Neural progenitor cell (in vitro differentiated cells): ENCODE data around the gene CCDC196. TPM values are rescaled to one million over a fixed set of nuclear protein-coding genes. Genes with fewer than 3 reads are reported as not detected.

Experiments used
- DNase-seq: peaks from one replicate; pipeline ENCODE4 v3.0.0-alpha.2; 2016; ENCODE audit warnings: low spot score
- H2AFZ ChIP-seq: fragments of 200-600 bp; sonication (generic); replicated peaks from 2 replicates; pipeline ENCODE4 v1.6.1; 2016; ENCODE audit warnings: antibody characterized with exemption
- H3F3A ChIP-seq: fragments of 200-600 bp; sonication (generic); 2 replicates; pipeline ENCODE4 v1.6.1; 2016; ENCODE audit warnings: antibody characterized with exemption, low read depth
- H3K27ac ChIP-seq: fragments of 200-600 bp; sonication (generic); 2 replicates; pipeline ENCODE4 v1.5.1; 2016; ENCODE audit warnings: mild to moderate bottlenecking
- H3K27me3 ChIP-seq: fragments of 200-600 bp; sonication (generic); 2 replicates; pipeline ENCODE4 v1.6.1; 2016; ENCODE audit warnings: mild to moderate bottlenecking, moderate library complexity
- H3K36me3 ChIP-seq: fragments of 200-600 bp; sonication (generic); 2 replicates; pipeline ENCODE4 v1.5.1; 2016
- H3K4me1 ChIP-seq: fragments of 200-600 bp; sonication (generic); 2 replicates; pipeline ENCODE4 v1.6.1; 2016; ENCODE audit warnings: mixed run types
- H3K4me2 ChIP-seq: fragments of 200-600 bp; sonication (generic); 2 replicates; pipeline ENCODE4 v1.6.1; 2016
- H3K4me3 ChIP-seq: fragments of 200-600 bp; sonication (generic); 2 replicates; pipeline ENCODE4 v1.5.1; 2016
- H3K79me2 ChIP-seq: fragments of 200-600 bp; sonication (generic); 2 replicates; pipeline ENCODE4 v1.6.1; 2016; ENCODE audit warnings: low read depth
- H3K9ac ChIP-seq: fragments of 200-600 bp; sonication (generic); 2 replicates; pipeline ENCODE4 v1.6.1; 2016
- H3K9me3 ChIP-seq: fragments of 200-600 bp; sonication (generic); 2 replicates; pipeline ENCODE4 v1.5.1; 2016; ENCODE audit warnings: low read depth
- H4K20me1 ChIP-seq: fragments of 200-600 bp; sonication (generic); 2 replicates; pipeline ENCODE4 v1.6.1; 2016; ENCODE audit warnings: low read depth
- H3K27ac Mint-ChIP-seq: 3 replicates; pipeline ENCODE4 v1.8.0; 2021; ENCODE audit warnings: mixed read lengths
- H3K27me3 Mint-ChIP-seq: 2 replicates; pipeline ENCODE4 v1.8.0; 2022; ENCODE audit warnings: low read depth, mild to moderate bottlenecking, inconsistent platforms, moderate library complexity, mixed read lengths; ENCODE audit not compliant: insufficient read depth
- H3K36me3 Mint-ChIP-seq: 3 replicates; pipeline ENCODE4 v1.8.0; 2021; ENCODE audit warnings: mixed read lengths
- H3K4me1 Mint-ChIP-seq: 3 replicates; pipeline ENCODE4 v1.8.0; 2021; ENCODE audit warnings: mixed read lengths
- H3K4me3 Mint-ChIP-seq: 3 replicates; pipeline ENCODE4 v1.8.0; 2021; ENCODE audit warnings: mild to moderate bottlenecking, moderate library complexity, mixed read lengths
- H3K9me3 Mint-ChIP-seq: 3 replicates; pipeline ENCODE4 v1.8.0; 2020; ENCODE audit warnings: mixed read lengths
- CTCF ChIP-seq: fragments of 200-600 bp; sonication (generic); IDR thresholded peaks from 2 replicates; pipeline ENCODE4 v1.5.1; 2017; ENCODE audit warnings: antibody characterized with exemption, mild to moderate bottlenecking
- EZH2 ChIP-seq: fragments of 200-600 bp; sonication (generic); IDR thresholded peaks from 2 replicates; pipeline ENCODE4 v1.6.1; 2017; ENCODE audit warnings: antibody characterized with exemption, mild to moderate bottlenecking, moderate library complexity
- EZH2phosphoT487 ChIP-seq: fragments of 200-600 bp; sonication (generic); IDR thresholded peaks from 2 replicates; pipeline ENCODE4 v1.6.1; 2017; ENCODE audit warnings: antibody characterized with exemption
- total RNA-seq: library from RNA; depleted of rRNA; stranded (reverse); fragments of >200 nt; gene quantifications from 2 replicates; pipeline ENCODE4 v1.2.3, GENCODE V29; 2015; ENCODE audit warnings: low replicate concordance

Gene CCDC196
- total RNA-seq, 1 donor from 2014 or later = not detected

GRCh38 chr14:66468778-66469367, 17.3 kb upstream of the CCDC196 start:
- Mint-ChIP-seq H3K36me3 (peaks cover 1% of the 10 kb centered on the region), H3K4me3 (no peak overlapping the region), H3K4me1 (no peaks in the 10 kb centered on the region), H3K9me3 (peaks cover 17% of the 10 kb centered on the region), H3K27me3 (peaks cover 2% of the 10 kb centered on the region), H3K27ac (no peak overlapping the region)
- no peaks in the 10 kb centered on the region for H3K36me3 ChIP-seq
- no peaks in the 10 kb centered on the region for H4K20me1 ChIP-seq
- no peaks in the 10 kb centered on the region for H3K27me3 ChIP-seq
- no peaks in the 10 kb centered on the region for H3F3A ChIP-seq
- H3K9ac ChIP-seq = no peak overlapping the region
- H3K4me2 ChIP-seq = no peak overlapping the region
- H3K9me3 ChIP-seq = peaks cover 49% of the 10 kb centered on the region
- H3K79me2 ChIP-seq = no peaks in the 10 kb centered on the region
- TF ChIP-seq EZH2 (no peak), EZH2phosphoT487 (no peak), CTCF (no peak)
- no peak overlapping the region for H2AFZ ChIP-seq
- DNase-seq = no peak
- no peak overlapping the region for H3K27ac ChIP-seq
- no peaks in the 10 kb centered on the region for H3K4me1 ChIP-seq
- H3K4me3 ChIP-seq = no peak overlapping the region

- H3K4me1 ChIP-seq = no peaks in the 10 kb centered on the region
- no peak overlapping the region for H2AFZ ChIP-seq
- no peak for DNase-seq
- no peak overlapping the region for H3K27ac ChIP-seq
- peaks cover 1% of the 10 kb centered on the region for H3K36me3 Mint-ChIP-seq
- no peak overlapping the region for H3K4me2 ChIP-seq
- no peak overlapping the region for H3K27ac Mint-ChIP-seq
- H3K9me3 ChIP-seq = peaks cover 49% of the 10 kb centered on the region
- no peaks in the 10 kb centered on the region for H3K27me3 ChIP-seq
- no peaks in the 10 kb centered on the region for H3K4me1 Mint-ChIP-seq
- H4K20me1 ChIP-seq = no peaks in the 10 kb centered on the region
- no peaks in the 10 kb centered on the region for H3K79me2 ChIP-seq
- no peaks in the 10 kb centered on the region for H3F3A ChIP-seq
- H3K4me3 ChIP-seq = no peak overlapping the region
- peaks cover 2% of the 10 kb centered on the region for H3K27me3 Mint-ChIP-seq
- no peak overlapping the region for H3K4me3 Mint-ChIP-seq
- no peak for TF ChIP-seq EZH2phosphoT487
- no peak for TF ChIP-seq CTCF
- TF ChIP-seq EZH2 = no peak
- H3K36me3 ChIP-seq = no peaks in the 10 kb centered on the region
- no peak overlapping the region for H3K9ac ChIP-seq
- H3K9me3 Mint-ChIP-seq = peaks cover 18% of the 10 kb centered on the region
These were observed 14.6 kb upstream of the CCDC196 start for GRCh38 chr14:66471584-66471983.

GRCh38 chr14:66472251-66472650, 13.9 kb upstream of the CCDC196 start:
- no peaks in the 10 kb centered on the region for H3K27me3 ChIP-seq
- Mint-ChIP-seq H3K9me3 (peaks cover 18% of the 10 kb centered on the region), H3K4me3 (no peak overlapping the region), H3K27ac (no peak overlapping the region), H3K27me3 (peaks cover 2% of the 10 kb centered on the region), H3K36me3 (peaks cover 1% of the 10 kb centered on the region), H3K4me1 (no peaks in the 10 kb centered on the region)
- H3K4me3 ChIP-seq = no peak overlapping the region
- no peaks in the 10 kb centered on the region for H3K4me1 ChIP-seq
- no peak for TF ChIP-seq EZH2phosphoT487
- TF ChIP-seq CTCF = no peak
- peaks cover 46% of the 10 kb centered on the region for H3K9me3 ChIP-seq
- no peak for DNase-seq
- H3F3A ChIP-seq = no peaks in the 10 kb centered on the region
- no peak overlapping the region for H3K27ac ChIP-seq
- H4K20me1 ChIP-seq = no peaks in the 10 kb centered on the region
- no peak overlapping the region for H3K4me2 ChIP-seq
- no peak overlapping the region for H3K9ac ChIP-seq
- H3K79me2 ChIP-seq = no peaks in the 10 kb centered on the region
- no peak overlapping the region for H2AFZ ChIP-seq
- H3K36me3 ChIP-seq = no peaks in the 10 kb centered on the region
